ENCODE data around the gene KANSL1.
"Not testable (repeated sequence)": the region's sequence is repeated elsewhere in the genome, so short reads cannot be mapped to it uniquely, and the experiment has no call there.

Gene KANSL1

GRCh38 chr17:46193151-46193625 is at the start of gene KANSL1:
TSS of gene KANSL1 (minus strand) at chr17:46193429. CDS start at chr17:46172143, 21,286 bp downstream.
- DNase-seq: peak; percentile 91

GRCh38 chr17:46231359-46231758 is 38.1 kb upstream of the KANSL1 start:
- DNase-seq: not testable (repeated sequence)

GRCh38 chr17:46225274-46225794 is 32.1 kb upstream of the KANSL1 start:
- peak; percentile 98 for DNase-seq

- not testable (repeated sequence) for DNase-seq
Measured at GRCh38 chr17:46224864-46225263, 31.6 kb upstream of the KANSL1 start.

- not testable (repeated sequence) for DNase-seq
Measured at GRCh38 chr17:46223041-46223440, 29.8 kb upstream of the KANSL1 start.

- DNase-seq: no peak
Measured at GRCh38 chr17:46216682-46217081, 23.5 kb upstream of the KANSL1 start.

GRCh38 chr17:46212634-46213435 is 19.6 kb upstream of the KANSL1 start:
- peak; percentile 80 for DNase-seq

- no peak for DNase-seq
Measured at GRCh38 chr17:46208997-46209396, 15.8 kb upstream of the KANSL1 start.

- DNase-seq: no peak
Measured at GRCh38 chr17:46205975-46206374, 12.7 kb upstream of the KANSL1 start.

GRCh38 chr17:46202424-46202823 is 9.2 kb upstream of the KANSL1 start:
- no peak for DNase-seq

- no peak for DNase-seq
Measured at GRCh38 chr17:46201491-46201890, 8.3 kb upstream of the KANSL1 start.

GRCh38 chr17:46200197-46200596 is 7.0 kb upstream of the KANSL1 start:
- DNase-seq: no peak

- DNase-seq: no peak
Measured at GRCh38 chr17:46199379-46199778, 6.2 kb upstream of the KANSL1 start.

- DNase-seq: no peak
Measured at GRCh38 chr17:46198233-46198632, 5.0 kb upstream of the KANSL1 start.

GRCh38 chr17:46197530-46197929 is 4.3 kb upstream of the KANSL1 start:
- DNase-seq: no peak

- no peak for DNase-seq
Measured at GRCh38 chr17:46195939-46196716, 2.9 kb upstream of the KANSL1 start.

GRCh38 chr17:46195217-46195855 is 2.1 kb upstream of the KANSL1 start:
- no peak for DNase-seq

- peak; percentile 84 for DNase-seq
Measured at GRCh38 chr17:46194393-46195216, 1.4 kb upstream of the KANSL1 start.

GRCh38 chr17:46193626-46194392 is 580 bp upstream of the KANSL1 start:
- peak; percentile 96 for DNase-seq

- DNase-seq: peak; percentile 81
Measured at GRCh38 chr17:46192439-46193150, 634 bp downstream of the KANSL1 start.

- peak; percentile 68 for DNase-seq
Measured at GRCh38 chr17:46192189-46192438, 1.1 kb downstream of the KANSL1 start.
